ENCODE data around the gene TAS2R41. TPM values are rescaled to one million over a fixed set of nuclear protein-coding genes. Genes with fewer than 3 reads are reported as not detected.

The TAS2R41 gene
- total RNA-seq, 2 donors from 2014 or later, result 2.5 TPM; not detected in 1

DNA sequence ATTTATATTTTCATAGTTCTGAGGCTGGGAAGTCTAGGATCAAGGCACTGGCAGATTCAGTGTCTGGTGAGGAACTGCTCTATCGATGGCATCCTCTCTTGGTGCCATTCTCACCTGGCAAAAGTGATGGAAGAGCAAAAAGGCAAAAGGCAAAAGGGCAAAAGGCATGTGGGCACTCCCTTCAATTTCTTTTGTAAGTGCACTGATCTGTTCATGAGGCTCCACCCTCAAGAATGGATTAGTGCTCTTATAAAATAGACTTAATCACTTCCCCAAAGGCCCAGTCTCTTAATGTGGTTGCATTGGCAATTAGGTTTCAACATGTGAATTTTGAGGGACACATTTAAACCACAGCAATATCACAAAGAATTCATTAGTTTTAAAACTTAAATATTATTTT is 18.3 kb upstream of the TAS2R41 start:
- Histone ChIP-seq H3K4me3 (no peak overlapping the region), H3K4me1 (ENCODE audit: control insufficient read depth in 1 of 2, low read depth in 2 of 2) (no peaks in the 10 kb centered on the region), H3K9me3 (no peaks in the 10 kb centered on the region), H3K36me3 (no peaks in the 10 kb centered on the region), H3K27me3 (replicated peaks; ENCODE audit: insufficient read depth) (no peaks in the 10 kb centered on the region), H3K27ac (no peak overlapping the region)
- ATAC-seq (ENCODE audit: insufficient number of reproducible peaks, low FRiP score, low read depth) (no peak), DNase-seq (ENCODE audit: low spot score) (no peak)
- TF ChIP-seq, protein P1, sequence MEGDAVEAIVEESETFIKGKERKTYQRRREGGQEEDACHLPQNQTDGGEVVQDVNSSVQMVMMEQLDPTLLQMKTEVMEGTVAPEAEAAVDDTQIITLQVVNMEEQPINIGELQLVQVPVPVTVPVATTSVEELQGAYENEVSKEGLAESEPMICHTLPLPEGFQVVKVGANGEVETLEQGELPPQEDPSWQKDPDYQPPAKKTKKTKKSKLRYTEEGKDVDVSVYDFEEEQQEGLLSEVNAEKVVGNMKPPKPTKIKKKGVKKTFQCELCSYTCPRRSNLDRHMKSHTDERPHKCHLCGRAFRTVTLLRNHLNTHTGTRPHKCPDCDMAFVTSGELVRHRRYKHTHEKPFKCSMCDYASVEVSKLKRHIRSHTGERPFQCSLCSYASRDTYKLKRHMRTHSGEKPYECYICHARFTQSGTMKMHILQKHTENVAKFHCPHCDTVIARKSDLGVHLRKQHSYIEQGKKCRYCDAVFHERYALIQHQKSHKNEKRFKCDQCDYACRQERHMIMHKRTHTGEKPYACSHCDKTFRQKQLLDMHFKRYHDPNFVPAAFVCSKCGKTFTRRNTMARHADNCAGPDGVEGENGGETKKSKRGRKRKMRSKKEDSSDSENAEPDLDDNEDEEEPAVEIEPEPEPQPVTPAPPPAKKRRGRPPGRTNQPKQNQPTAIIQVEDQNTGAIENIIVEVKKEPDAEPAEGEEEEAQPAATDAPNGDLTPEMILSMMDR (IDR thresholded peaks at IDR 0.05), result no peak

DNA sequence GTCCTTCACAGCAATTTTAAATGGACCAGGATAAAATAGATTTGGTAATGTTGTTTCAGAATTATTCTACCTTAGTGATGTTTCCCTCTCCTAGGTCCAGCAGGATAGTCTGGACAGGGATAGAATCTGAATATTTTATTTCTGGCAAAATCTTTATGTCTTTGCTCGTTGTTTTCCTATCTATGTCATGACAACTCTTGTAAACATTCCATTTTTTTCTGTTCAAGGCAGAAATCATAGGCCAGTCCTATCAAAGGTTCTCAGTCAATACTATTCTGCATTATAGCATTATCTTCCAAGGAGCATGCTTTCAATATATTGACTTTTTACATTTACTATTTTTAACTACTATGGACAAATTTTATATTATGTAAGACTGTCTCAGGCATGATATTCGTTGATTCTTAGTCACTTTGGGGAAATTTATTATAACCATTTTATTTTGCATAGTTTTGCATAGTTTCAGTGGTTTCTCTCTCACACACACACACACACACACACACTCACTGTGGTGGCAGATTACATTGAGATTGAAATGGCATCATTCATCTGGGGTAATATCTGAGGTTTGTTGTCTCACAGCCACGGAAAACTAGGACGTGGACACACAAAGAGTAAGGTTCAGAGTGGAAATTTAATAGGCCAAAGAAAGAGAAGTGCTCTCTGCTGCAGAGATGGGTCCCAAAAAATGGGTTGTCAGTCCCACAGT is 17.2 kb upstream of the TAS2R41 start:
- Histone ChIP-seq H3K27ac (no peak overlapping the region), H3K4me1 (ENCODE audit: control insufficient read depth in 1 of 2, low read depth in 2 of 2) (no peaks in the 10 kb centered on the region), H3K4me3 (no peak overlapping the region), H3K9me3 (no peaks in the 10 kb centered on the region), H3K36me3 (no peaks in the 10 kb centered on the region), H3K27me3 (replicated peaks; ENCODE audit: insufficient read depth) (no peaks in the 10 kb centered on the region)
- TF ChIP-seq, protein P1 (IDR thresholded peaks at IDR 0.05), result no peak
- ATAC-seq (ENCODE audit: insufficient number of reproducible peaks, low FRiP score, low read depth) (no peak), DNase-seq (ENCODE audit: low spot score) (no peak)

DNA sequence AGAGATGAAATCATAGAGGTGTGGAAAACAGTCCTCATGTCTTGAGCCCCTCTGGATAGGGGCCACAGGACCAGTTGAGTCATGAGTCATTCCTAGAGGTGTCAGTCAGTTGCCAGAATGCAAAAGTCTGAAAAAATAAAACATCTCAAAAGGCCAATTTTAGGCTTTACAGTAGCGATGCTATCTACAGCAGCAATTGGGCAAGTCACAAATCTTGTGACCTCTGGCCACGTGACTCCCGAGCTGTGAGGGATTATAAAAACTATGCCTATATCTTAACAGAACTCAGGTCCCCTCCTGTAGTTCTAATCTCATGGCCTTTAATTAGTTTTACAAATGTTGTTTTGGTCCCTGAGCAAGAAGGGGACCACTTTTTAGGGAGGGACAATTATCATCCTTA is 15.6 kb upstream of the TAS2R41 start:
- no peak for ATAC-seq (ENCODE audit: insufficient number of reproducible peaks, low FRiP score, low read depth)
- H3K4me3 ChIP-seq, result no peak overlapping the region
- TF ChIP-seq, protein P1 (IDR thresholded peaks at IDR 0.05), result no peak
- no peak overlapping the region for H3K27ac ChIP-seq
- no peaks in the 10 kb centered on the region for H3K27me3 ChIP-seq (replicated peaks; ENCODE audit: insufficient read depth)
- H3K4me1 ChIP-seq (ENCODE audit: control insufficient read depth in 1 of 2, low read depth in 2 of 2), result no peaks in the 10 kb centered on the region
- H3K36me3 ChIP-seq, result no peaks in the 10 kb centered on the region
- H3K9me3 ChIP-seq, result no peaks in the 10 kb centered on the region
- no peak for DNase-seq (ENCODE audit: low spot score)

DNA sequence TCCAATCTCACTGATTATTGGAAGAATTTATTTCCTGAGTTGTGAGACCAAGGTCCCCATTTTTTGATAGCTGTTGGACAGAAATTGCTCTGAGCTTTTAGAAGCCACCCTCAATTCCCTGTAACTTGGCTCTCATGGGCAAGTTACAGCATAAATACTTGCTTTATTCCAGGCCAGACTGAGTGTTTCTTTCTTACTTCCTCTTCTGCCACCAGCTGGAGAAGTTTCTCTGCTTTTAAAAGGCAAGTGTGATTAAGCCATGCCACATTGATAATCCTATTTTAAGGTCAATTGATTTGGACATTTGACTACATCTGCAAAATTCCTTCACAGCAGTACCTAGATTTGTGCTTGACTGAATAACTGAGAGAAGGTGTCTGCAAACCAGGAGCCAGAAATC is 14.1 kb upstream of the TAS2R41 start:
- Histone ChIP-seq H3K27me3 (replicated peaks; ENCODE audit: insufficient read depth) (no peaks in the 10 kb centered on the region), H3K4me1 (ENCODE audit: control insufficient read depth in 1 of 2, low read depth in 2 of 2) (no peaks in the 10 kb centered on the region), H3K27ac (no peak overlapping the region), H3K36me3 (no peaks in the 10 kb centered on the region), H3K4me3 (no peak overlapping the region), H3K9me3 (no peaks in the 10 kb centered on the region)
- TF ChIP-seq, protein P1 (IDR thresholded peaks at IDR 0.05), result no peak
- no peak for ATAC-seq (ENCODE audit: insufficient number of reproducible peaks, low FRiP score, low read depth)
- DNase-seq (ENCODE audit: low spot score), result no peak

DNA sequence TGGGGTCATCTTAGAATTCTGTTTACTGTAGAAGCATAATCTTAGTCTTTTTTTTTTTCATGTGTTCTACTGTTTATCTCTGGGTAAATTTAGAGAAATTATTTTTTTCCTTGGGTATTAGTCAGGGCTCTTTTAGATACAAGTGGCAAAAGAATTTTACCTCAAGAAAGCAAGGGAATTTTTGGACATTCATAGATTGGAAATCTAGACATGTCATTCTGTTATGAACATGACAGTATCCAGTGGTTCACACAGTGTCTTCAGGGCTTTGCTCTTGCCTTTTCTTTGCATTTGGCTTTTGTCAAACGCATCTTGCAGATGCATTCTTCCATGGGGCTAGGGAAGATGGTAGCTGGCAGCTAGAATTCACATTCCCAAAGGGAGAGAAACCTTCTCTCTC is 13.7 kb upstream of the TAS2R41 start:
- H3K4me3 ChIP-seq, result no peak overlapping the region
- no peaks in the 10 kb centered on the region for H3K36me3 ChIP-seq
- DNase-seq (ENCODE audit: low spot score) (no peak), ATAC-seq (ENCODE audit: insufficient number of reproducible peaks, low FRiP score, low read depth) (no peak)
- H3K4me1 ChIP-seq (ENCODE audit: control insufficient read depth in 1 of 2, low read depth in 2 of 2), result no peaks in the 10 kb centered on the region
- TF ChIP-seq, protein P1 (IDR thresholded peaks at IDR 0.05), result no peak
- H3K27ac ChIP-seq, result no peak overlapping the region
- no peaks in the 10 kb centered on the region for H3K27me3 ChIP-seq (replicated peaks; ENCODE audit: insufficient read depth)
- H3K9me3 ChIP-seq, result no peaks in the 10 kb centered on the region

All from thoracic aorta (tissue), 2 donors.